ENCODE data around the gene GRIK3.

The GRIK3 gene

DNA sequence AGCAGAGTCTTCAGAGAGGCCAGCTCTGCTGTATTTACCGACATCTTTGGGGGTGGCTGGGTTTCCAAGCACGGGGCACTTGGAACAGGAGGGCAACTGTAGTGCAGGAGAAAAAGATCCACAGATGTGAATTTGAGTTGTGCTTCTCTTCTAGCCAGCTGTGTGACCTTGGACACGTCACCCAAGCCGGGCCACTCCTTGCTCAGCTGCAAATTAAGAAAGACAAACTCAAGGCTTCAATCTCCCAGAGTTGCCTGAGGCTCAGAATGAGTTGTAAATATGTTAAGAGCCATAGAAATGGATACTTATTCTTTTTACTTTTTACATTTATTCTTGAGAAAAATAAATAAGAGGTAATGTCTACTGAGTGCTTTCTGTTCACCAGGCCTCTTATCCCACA lies 24.3 kb downstream of the GRIK3 start:
- no peak for DNase-seq

DNA sequence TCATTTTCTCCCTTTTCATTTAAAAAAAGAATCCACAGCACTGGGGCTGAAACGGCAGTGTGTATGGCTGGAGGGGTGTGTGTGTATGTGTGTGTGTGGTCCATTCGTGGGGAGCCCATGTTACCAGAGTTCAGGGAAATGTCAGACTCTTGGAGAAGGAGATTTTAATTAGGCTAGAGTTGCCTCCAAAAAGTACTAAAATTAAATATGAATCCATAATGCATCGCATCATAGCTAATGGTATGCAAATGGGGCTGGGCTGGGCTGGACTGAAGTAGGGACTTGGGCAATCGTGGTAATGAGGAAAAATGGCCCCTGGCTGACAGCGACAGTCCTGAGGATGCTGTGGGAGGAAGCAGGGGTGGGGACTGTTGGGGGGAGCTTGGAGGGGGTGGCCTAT lies 24.8 kb downstream of the GRIK3 start:
- DNase-seq, result no peak

DNA sequence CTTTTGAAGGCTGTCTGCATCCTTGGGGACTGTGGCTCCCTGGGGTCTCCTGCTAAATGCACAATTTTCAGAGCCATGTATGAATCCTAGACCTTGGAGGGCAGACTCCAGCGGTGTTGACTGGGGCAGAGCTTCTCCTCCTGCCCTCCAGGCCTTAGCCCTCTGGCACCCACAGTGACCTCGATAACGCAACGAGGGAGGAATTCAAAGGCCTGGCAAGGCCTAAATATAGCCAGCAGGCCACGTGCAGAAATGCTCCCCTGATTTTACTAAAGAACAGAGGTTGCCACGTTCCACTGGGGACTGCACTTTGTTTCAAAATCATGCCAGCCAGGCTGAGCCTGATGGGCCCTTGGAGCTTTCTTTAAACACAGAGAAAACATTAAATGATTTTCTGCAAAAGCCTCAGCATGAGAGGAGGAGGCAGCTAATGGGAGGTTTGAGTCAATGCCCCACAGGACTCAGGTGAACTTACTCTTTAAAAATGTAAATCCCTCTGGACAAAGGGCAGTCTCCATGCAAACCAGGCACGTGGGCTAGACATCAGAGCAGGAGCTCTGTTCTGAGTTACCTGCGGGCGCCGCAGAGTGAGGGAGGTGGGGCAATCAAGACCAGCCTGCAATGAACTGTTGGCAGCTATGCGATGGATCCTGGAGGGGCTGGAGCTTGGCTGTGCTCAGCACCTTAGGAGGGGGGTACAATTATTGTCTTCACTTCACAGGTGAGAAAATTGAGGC lies 28.0 kb downstream of the GRIK3 start:
- DNase-seq, result no peak

DNA sequence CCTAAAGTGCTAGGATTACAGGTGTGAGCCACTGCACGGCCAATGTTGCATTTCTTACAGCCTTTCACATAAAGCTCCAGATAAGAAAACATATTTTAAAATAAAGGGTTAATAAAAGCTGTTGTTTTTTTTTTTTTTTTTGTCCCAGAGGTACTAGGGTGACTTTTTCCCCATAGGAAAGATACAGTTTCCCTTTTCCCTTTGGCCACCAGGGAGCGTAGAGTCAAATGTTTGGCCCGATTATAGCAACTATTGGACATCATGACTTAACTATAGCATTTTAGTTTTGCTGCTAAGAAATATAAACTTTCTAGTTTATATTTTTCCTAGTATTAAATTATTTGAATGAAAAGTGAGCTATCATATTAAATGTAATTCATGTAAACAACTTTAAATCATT lies 31.4 kb downstream of the GRIK3 start:
- no peak for DNase-seq

DNA sequence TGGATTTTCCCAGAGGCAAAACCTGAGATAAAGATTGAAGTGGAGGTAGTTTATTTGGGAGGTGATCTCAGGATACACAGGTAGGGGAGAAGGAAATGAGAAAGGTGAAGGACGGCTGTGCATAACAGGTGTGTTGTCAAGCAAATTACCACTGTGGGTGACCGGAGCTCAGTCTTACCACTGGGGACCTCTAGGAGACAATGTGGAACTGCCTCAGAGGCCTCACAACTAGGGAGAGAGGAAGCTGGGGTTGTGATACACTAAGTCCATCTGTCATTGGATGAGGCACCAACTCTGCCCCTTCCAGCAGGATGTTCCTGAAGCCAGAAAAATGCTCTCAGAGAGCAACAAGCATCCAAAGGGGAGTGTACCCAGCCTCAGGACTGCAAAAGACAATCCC lies 32.6 kb downstream of the GRIK3 start:
- no peak for DNase-seq

DNA sequence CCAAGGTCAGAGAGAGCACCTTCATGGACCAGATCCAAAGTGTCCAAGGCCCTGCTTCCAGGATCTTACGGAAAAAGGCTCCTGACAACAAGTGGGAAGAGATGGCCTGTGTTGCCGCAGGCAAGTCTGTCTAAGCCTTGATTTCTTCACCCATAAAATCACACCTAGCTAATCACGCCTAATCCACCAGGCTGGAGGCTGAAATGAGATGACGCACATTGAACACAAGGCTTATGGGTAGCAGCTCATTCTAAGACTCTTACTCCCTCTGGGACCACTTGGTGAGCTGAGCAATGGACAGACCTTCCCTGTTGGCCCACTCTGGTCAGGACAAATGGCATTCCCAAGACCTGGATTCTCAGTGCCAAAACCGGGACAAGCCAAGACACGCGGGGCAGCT lies 38.2 kb downstream of the GRIK3 start:
- no peak for DNase-seq

DNA sequence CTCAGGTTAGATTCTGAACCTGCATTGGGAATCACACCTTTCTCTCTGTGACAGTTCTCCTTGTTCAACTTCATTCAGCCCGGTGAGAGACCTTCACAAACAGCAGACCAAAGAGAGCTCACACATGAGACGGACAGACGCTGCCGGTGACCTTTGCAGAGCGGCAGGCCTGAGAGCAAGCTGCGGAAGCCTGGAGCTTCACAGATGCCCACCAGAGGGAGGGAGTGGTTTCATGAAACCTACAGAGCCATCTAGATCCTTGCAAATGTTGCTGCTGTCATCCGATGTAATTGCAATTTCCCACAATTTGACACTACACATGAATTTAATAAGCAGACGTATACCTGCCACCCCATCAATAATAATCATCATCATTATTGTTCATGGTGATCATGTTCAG lies 39.4 kb downstream of the GRIK3 start:
- DNase-seq, result no peak

DNA sequence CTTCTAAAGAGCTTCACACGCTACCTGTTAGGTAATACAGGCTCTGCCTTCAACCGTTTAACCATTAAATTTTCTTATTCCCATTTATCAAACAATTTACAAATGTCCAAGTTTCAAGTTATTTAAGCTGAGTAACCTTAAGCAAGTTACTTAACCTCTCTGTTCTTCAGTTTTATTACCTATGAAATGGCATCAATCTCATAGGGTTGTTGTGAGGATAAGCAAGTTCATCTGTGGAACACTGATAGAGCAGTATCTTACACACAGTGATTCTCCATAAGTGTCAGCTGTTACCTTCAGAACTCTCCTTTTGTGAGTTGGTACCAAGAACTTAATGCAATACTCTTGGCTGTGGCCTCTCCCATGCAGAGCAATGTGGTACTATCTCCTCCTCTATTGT lies 40.0 kb downstream of the GRIK3 start:
- no peak for DNase-seq

DNA sequence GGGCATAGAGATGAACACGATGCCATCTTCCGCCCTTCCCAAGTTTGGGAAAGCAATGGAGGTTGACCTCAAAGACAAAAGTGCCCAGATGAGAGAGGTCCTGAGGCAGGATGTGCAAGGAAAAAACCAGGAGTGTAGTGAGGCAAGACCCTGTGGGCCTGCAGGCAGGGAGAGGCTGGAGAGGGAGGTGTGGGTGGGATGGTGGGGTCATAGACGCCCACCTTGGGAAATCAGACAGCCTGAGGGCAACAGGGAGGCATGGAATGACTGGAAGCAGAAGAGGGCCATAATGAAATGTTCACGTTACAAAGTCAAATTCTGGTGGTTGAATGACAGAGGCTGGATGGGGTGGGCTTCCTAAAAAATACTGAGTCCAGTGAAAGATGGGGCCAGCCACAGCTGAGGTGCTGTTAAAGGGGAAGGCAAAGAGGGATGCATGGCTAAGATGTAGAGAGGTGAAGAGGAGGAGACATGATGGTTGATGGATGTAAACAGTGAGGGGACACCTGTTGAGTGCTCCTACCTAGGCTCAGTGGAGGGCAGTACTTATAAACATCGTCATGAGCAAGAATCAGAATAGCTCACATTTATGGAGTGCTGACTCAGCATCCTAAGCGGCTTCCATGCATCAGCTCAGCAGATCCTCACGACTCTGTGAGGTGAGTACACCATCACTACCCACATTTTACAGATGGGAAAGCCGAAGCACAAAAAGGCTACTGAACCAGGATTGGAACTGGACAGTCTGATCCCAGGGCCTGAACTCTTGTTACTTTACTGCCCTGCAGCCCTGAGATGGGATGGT lies 42.0 kb downstream of the GRIK3 start:
- no peak for DNase-seq

DNA sequence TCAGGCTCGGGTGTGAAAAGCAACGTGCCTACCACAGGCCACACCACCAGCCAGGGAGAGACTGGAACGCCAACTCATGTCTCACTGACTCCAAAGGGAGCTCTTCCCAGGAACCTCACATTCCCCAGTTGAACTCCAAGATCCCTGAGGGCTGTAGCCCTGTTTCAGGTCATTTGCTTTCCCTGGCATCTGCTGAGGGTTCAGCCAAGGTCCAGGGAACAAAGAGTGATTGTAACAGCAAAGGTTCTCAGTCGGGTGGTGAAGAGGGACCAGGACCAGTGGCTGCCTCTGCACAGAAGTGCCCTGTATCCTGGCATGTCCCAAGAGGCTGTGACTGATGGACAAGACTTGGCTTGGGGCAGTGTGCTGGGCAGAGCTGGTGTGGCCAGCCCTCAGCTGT lies 42.8 kb downstream of the GRIK3 start:
- DNase-seq, result no peak

DNA sequence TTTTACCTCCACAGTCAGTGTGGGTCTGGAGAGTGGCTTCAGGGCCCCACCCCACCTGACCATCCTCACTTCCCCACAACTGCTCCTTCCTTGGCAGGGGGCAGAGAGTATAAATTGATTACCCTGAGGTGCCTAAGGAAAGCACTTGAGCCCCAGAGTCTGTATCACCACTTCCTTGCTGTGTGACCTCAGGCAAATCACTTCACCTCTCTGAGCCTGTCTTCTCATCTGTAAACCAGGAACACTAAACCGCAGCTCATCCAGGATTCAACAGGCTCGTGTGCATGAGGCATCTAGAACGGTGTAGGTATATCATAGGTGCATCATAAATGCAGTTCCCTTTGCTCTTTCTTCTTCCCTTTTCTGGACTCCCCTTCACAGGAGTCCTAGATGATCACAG lies 43.4 kb downstream of the GRIK3 start:
- no peak for DNase-seq

DNA sequence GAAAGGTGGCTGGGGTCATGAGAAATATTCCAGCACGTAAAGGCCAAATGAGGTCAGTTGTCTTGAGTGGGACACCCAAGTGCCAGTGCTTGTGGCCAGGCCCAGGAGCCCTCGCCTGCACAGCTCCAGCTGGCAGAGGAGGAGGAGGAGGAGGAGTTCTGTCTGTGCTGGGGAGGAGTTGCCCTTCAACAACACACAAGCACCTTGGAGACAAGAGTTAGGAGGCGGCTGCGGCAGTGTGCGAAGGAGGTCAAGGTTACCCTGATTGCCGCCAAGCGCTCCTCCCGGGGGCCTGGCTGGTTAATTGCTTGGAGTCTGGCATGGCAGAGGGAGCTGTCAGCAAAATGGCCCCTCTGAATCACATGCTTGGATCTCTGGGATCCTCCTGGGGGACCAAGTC lies 45.1 kb downstream of the GRIK3 start:
- DNase-seq, result no peak

DNA sequence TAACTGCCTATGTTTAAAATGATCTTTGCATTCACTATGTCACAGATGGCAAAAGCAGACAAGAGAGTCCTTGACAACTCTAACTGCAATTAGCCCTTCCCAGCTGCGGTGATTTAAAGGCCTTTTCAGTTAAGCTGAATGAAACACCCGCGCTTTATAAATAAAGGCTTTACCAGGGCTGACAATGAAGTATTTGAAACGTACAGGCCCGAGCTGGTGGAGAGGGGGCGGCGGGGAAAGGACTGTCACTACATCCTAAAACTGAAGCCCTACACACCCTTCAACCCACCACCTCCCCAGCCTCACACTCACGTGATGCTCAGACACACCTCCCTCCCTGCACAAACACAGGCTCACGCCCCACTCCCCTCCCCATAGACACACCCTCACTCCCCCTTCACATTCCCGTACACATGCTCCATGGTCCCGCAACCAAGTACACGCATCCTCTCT lies 45.5 kb downstream of the GRIK3 start:
- no peak for DNase-seq

DNA sequence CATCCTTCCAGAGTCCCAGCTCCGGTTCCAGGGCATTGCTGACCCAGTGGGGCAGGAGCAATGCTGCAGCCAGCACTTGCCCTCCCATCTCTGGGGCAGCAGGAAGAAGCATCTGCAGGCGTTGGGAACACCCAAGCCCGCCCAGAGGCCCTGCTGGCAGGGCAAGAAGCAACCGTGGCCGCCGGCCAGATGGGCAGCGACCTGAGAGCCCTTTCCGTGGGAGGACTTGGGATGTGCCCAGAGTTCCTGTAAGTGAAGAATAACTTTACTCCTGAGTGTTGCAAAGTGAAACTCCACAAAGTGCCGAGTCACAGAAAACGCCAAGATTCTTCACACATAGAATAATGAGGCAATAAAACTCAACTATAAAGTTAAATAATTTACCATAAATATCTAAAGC lies 46.0 kb downstream of the GRIK3 start:
- no peak for DNase-seq

DNA sequence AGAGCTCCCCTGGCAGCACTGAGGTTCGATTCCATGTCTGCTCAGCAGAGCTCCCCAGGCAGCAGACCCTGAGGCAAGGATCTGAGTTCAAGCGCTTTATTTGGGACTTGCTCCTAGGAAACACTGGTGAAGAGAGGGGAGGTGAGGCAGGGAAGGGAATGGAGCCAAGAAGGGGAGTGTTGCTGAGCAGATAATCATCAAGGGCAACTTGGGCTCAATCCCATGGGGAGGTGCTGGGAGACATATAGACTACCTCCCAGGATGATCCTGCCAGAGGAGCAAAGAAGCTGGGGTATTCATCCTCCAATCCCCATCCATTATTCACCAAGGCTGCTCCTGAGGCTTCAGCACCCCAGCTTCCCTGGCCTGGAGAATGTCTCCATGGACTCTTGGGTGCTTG lies 47.0 kb downstream of the GRIK3 start:
- DNase-seq, result no peak

DNA sequence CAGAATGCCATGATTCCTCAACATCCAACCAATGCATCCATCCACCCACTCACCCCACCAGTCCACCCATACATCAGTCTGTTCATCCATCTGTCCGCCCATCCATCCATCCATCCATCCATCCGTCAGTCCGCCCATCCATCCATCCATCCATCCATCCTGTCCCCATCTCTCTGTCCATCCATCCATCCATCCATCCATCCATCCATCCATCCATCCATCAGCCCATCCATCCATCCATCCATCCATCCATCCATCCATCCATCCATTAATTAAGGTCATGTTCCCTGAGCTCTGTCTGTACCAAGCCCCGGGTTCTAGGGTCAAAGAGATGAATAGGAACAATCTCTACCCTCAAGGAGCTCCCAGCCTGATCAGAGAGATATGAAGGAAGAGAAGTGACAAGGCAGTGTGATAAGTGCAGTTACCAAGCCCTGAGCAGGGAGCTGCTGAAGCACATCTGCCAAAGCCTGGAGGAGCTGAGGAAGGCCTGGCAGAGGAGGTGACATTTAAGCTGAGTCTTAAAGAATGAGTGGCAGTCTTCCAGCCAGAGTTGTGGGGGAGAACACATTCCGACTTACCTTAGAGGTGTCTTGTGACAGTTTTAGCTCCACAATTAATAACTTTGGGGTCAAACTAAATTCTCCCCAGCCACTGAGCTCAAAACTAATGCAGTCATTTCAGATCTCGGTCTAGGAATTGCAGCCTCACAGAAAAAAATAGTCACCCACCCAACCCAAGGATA lies 47.9 kb downstream of the GRIK3 start:
- DNase-seq, result no peak

DNA sequence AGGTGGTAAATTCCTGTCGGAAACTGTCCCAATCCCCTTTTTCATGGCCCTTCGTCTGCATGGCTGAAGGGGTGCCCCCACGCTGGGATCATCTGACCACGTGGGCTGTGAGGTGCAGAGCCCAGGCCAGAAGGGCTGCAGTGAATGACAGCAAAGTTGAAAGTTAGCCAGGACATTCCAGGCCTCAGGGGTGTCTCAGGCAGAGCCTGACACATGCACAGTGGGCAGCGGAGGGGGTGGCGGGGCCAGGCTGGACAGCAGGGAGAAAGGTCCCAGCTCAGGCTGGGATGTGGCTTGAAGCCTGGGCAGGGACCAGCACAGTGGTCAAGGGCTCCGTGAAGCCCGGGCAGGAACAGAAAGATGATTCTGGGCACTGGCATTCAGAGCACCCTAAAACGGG lies 49.6 kb downstream of the GRIK3 start:
- no peak for DNase-seq

DNA sequence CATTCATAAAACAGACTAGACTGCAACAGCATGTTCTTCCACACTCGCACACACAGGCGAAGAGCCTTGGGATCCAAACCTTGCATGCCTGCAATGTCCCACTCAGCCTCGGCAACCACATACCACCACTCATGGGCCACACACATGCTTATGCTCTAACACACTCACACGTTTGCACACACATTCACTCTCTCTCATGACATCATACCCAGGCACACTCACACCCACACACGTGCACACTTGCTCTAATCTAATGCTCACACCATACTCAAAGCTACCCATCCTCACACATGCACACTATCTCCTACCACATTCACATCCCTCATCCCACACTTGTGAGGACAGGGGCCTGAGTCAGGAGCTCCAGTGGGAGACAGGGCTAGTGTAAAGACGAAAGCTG lies 50.3 kb downstream of the GRIK3 start:
- DNase-seq, result no peak

DNA sequence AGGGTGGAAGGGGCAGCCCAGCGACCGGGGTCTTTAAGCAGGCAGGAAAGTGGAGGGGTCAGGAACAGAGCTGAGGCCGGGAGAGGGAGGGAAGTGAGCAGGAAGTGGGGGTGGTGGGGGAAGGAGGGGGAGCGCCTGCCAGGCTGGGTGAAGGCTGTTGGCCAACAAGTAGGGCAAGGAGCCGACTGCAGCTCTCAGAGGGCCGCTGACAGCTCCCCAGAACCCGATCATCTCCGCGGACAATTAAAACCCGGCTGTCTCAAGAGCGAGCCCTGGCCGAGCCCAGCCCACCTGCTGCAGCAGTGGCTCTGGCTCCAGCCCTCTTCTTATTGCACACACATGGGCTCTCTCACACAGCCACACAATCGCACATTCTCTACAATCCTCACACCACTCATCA lies 51.6 kb downstream of the GRIK3 start:
- no peak for DNase-seq

DNA sequence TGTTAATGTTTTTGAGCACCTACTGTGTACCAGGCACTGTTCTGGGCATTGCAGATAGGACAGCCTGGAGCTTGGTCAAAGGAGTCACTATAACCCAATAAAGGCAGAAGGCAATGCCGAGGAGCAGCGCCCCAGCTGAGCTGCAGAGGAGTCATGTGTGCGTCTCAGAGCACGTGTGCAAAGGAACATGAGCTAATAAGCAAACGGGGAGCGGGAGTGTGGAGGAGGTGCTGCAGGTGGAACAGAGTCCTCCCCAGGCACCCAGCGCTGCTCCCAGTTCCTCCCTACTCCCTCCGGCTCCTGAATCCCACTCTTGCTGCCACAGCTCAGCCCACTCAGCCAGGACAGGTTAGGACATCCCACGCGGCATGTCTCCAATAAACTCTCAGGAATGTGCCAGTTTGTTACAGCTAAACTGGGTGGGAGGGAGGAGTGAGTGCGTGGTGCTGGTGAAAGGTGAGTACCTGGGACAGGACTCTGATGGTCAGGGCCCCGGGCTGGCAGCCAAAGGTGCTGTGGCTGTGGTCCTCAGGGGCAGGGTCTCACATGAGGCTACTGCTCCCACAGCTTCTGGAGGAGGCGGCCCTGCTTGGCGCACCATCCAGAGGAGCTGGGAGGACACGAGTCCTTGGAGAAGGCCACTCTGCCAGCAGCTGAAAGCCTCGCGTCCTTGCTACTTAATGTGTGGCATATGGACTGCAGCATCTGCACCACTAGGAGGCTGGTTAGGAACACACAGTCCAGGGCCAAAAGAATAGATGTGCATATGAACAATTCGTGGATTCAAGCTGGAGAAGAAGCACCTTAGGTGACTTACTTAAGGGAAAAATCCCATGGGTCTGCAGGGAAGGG lies 52.3 kb downstream of the GRIK3 start:
- no peak for DNase-seq

DNA sequence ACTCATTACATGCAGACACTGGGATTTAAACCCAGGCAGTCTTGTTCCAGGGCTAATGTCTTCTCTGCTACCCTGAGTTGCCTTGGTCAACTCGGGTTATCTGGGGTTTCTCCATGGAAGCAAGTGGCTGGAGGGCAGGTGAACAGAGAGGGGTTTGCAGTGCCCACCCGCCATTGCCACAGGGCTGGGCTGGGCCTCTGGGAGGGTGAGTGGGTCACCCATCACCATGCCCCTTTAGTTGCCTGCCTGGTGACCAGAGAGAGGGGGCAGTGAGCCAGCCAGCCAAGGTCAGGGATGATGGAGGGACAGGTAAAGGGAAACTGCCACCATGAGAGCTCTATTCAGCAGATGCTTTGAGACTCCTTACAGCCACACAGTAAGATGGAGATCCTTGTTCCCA lies 53.2 kb downstream of the GRIK3 start:
- no peak for DNase-seq

DNA sequence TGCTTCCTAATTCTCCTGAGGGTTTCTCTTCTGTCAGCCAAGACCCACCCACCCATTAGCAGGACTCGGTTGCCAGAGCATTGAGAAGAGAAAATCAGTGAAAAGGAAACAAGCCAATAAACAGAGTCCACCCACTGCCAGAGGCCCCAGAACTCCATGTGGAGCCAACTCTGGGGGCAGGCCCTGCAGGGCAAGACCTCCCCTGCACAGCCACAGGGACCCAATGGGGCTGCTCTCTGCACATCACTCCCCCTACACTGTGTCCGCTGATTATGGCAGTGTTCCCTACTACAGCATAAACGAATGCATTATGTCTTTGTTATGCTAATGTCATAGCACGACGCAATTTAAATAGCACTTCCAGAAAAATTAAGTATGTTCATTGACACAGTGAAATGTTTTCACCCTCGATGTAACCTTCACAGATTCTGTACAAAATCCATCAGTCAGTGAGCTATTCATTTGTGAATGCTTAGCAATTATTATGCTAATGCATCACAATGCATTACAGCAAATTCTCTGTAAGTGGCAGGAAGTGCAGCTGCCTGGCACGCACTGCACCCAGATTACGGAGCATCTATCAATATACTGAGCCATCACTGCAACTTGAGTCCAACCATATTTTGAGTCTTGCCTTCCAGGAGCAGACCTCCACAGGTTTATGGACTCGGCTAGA lies 56.4 kb downstream of the GRIK3 start:
- no peak for DNase-seq
